NT2/D1 (cell line): ENCODE measurements around the gene PDE6D.

Experiments
- YY1 ChIP-seq: IDR thresholded peaks from 2 replicates; pipeline ENCODE4 v1.6.1; 2011; ENCODE audit not compliant: insufficient read length, insufficient read depth
- ZNF274 ChIP-seq: IDR thresholded peaks from 2 replicates; pipeline ENCODE4 v1.6.1; 2011; ENCODE audit warnings: mild to moderate bottlenecking, low read depth, low read length

DNA sequence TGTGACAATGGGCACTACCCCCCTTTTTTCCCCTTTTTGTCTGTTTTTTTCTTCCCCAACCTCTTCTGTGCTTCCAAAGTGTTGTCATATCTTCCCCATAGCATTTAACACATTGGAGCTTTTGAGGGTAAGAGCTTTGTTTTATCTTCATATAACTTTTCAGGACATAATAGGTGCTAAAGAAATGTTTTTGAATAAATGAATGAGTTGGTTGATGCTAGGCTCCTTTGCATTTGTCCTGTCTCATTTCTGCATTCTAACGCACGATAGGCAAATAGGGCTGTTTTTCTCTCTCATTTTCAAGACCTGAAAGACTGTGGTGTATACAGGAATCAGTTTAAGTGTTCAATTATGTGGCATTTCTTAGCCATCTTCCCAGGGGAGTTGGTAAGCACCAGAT is 4.3 kb upstream of the PDE6D start:
- TF ChIP-seq YY1, result no peak
- no peak for TF ChIP-seq ZNF274
